Dedifferentiated amniotic fluid mesenchymal stem cell (primary cell): ENCODE results near the gene PRTFDC1.
A peak's percentile ranks its signal among the peaks of the same experiment; 100 is the strongest.
"Not testable (repeated sequence)": the region's sequence is repeated elsewhere in the genome, so short reads cannot be mapped to it uniquely, and the experiment has no call there.

Experiments used
- DNase-seq: peaks from one replicate; pipeline ENCODE4 v3.0.0-alpha.2; 2016; ENCODE audit errors: extremely low spot score

The PRTFDC1 gene

DNA sequence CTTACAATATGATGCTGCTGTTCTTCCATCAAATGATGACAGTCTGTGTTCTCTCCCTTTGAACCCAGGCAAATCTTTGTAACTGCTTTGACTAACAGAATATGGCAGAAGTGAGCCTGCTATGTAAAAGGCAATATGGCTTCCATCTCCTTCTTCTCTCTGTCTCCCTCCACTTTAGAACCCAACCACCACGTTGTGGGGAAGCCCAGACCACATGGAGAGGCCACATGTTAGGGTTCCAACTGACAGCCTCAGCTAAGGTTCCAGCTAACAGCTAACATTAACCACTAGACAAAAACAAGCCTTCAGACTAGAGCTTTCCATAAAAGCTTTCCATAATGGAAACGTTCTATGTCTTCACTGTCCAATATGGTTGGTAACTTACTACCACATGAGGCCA is 107.7 kb downstream of the PRTFDC1 start:
- no peak for DNase-seq

- DNase-seq = no peak
These were observed 109.2 kb downstream of the PRTFDC1 start for GRCh38 chr10:24843256-24843655.

DNA sequence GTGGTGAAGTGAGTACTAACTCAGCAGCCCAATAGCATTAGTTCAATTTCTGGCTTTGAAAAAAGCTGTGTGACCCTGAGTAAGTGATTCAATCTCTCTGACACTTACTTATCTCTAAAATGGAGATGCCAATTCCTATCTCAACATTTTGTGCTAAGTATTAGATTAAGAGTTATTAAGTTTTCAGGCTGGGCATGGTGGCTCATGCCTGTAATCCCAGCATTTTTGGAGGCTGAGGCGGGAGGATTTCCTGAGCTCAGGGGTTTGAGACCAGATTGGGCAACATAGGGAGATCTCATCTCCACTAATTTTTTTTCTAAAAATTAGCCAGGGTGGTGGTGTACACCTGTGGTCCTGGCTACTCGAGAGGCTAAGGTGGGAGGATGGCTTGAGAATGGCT is 109.5 kb downstream of the PRTFDC1 start:
- DNase-seq = no peak

DNA sequence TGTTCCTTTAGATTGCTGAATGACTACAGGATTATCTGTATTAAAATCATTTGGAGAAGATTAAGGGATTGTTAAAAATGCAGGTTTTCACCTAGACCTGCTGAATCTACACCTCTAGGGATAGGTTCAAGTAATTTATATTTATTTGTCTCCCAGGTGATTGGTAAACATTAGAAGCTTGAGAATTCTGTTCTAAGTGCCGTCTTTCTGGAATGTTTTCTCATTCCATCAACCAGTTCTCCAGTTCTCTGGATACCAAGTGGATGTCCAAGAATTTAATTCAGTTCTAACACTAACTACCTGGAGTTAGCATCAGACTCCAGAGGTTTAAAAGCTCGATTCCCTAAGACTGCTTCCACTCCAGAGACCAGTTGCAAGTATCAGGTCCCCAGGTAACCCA is 110.9 kb downstream of the PRTFDC1 start:
- DNase-seq = no peak

- no peak for DNase-seq
These were observed 111.6 kb downstream of the PRTFDC1 start for GRCh38 chr10:24840784-24841183.

- not testable (repeated sequence) for DNase-seq
These were observed 114.6 kb downstream of the PRTFDC1 start for GRCh38 chr10:24837781-24838180.

DNA sequence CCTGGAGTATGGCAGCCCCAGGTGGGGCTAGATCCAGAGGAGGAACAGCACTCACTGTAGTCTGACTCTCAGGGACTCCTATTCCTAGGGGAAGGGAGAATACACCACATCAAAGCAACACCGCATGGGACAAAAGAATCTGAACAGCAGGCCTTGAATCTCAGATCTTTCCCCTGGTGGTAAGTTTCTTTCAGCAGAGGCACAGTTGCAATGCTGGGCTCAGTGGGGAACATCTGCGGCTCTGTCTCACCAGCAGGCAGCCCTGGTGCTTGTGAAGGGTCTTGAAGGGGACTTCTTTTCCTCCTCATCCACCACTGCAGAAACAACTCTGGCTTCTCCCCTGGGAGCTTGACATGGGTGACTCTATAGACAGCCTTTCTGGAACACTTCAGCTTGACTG is 117.5 kb downstream of the PRTFDC1 start:
- DNase-seq = no peak

GRCh38 chr10:24826009-24826408 is 126.4 kb downstream of the PRTFDC1 start:
- peak; percentile 51 for DNase-seq

GRCh38 chr10:24825551-24825950 is 126.9 kb downstream of the PRTFDC1 start:
- no peak for DNase-seq

GRCh38 chr10:24824536-24824935 is 127.9 kb downstream of the PRTFDC1 start:
- DNase-seq = no peak

DNA sequence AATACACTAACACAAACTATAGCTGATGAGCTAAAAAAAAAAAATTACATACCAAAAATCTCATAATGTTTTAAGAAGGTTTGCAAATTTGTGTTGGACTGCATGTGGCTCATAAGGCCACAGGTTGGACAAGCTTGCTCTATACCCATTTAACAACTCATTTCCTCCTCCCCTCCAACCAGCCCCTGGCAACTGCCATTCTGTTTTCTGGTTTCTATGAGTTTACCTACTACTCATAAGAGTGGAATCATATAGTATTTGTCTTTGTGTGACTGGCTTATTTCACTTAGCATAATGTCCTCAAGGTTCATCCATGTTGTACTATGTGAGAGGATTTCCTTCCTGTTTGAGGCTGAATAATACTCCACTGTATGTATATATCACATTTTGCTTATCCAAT is 128.3 kb downstream of the PRTFDC1 start:
- DNase-seq = no peak

- DNase-seq = no peak
These were observed 129.8 kb downstream of the PRTFDC1 start for GRCh38 chr10:24822590-24822989.

GRCh38 chr10:24821986-24822385 is 130.4 kb downstream of the PRTFDC1 start:
- DNase-seq = no peak

DNA sequence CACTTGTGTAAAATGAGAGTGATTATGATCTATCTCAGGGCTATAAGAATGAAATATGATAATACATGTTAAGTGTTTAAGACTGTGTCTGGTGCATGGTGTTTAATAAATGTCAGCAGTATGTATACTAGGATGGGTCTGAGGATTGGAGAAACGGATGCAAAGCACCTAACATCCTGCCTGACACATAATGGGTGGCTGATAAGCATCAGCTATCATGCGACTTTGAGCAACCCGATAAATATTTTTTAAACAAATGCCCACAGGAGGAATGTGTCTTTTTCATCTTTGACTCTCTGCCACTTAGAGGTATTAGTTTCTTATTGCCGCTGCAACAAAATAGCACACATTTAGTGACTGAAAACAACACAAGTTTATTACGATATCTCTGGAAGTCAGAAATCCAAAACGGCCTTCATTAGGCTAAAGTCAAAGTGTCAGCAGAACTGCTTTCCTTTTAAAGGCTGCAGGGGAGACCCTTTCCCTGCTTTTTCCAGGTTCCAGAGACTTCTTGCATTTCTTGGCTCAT is 135.5 kb downstream of the PRTFDC1 start:
- no peak for DNase-seq

DNA sequence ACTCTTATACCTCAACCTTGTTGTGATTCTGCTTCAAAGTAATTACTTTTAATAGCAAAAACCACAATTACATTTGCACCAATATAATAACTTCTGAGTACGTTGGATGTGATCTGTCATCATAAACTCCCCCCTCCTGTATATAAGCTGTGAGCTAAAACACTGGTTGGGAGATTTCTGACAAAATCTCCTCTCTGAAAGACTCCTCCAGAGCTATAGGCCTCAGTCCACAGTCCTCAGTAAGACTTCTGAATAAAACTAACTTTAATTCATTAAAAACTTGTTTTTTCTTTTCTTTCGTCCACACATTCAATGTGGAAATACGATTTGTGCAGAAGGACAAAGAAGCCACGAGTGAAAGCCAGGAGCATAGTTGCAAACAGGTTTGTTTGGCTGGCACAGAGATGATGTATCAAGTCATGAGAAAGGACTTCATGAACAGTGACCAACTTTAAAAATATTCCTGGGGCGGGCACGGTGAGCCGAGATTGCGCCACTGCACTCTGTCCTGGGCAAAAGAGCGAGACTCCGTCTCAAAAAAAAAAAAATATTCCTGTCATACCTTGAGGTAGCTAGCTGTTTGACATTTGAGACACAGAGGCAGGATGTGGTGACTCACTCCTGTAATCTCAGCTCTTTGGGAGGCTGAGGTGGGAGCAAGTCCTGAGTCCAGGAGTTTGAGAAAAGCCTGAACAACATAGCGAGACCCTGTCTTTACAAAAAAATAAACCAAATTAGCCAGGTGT is 137.7 kb downstream of the PRTFDC1 start:
- DNase-seq = no peak

- no peak for DNase-seq
These were observed 138.6 kb downstream of the PRTFDC1 start for GRCh38 chr10:24813856-24814255.

DNA sequence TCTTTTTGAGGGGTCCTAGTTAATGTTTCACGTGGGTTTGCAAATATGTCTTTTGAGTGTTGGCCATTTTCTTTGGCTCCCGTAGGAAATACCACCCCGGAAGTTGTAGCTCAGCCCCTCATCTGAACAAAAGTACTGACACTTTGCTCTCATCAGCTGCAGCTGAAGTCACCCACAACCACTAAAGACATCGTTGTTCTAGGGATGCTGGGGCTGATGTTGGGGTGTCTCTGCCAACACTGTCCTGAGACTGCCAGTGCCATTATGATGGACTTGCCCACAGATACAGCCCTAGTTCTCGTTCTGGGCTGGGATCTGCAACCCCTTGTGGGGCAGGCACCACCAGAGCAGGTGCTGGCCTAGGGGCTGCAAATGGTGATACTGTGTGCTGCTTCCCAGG is 146.1 kb downstream of the PRTFDC1 start:
- DNase-seq = no peak

DNA sequence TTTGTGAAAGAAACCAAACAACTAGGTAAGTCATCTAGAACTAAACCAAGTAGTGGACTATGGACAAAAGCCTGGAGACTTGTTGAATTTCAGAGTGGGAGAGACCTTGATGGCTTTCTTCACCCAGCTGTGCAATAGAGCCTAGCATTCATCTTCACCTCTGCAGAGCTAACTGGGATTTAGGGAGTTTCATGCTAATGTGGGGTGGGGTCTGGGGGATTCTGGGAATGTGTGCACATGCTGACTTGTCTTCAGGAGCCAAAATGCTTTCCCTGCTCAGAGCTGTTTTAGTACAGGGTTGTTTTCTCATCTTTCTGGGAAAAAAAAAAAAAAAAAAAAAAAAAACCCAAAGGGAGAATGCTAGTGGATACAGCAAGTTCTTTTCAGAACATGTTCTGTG is 147.4 kb downstream of the PRTFDC1 start:
- no peak for DNase-seq

DNA sequence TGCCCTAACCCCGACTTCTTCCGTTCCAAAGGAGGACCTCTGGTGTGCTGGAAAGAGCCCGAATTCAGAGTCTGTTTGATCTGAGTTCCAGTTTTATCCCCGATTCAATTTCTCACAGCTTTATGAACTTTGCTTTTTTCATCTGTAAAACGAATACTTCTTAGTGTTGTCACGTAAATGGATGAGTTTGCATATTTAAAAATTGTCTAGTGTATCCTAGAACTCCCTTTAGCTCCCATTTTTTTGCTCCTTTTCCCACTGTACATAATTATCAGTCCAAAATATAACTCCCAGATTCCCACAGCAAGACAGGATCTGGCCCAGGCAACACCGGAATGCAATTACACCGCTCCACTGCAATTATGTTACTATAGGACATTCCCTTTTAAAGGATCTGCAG is 148.0 kb downstream of the PRTFDC1 start:
- no peak for DNase-seq

DNA sequence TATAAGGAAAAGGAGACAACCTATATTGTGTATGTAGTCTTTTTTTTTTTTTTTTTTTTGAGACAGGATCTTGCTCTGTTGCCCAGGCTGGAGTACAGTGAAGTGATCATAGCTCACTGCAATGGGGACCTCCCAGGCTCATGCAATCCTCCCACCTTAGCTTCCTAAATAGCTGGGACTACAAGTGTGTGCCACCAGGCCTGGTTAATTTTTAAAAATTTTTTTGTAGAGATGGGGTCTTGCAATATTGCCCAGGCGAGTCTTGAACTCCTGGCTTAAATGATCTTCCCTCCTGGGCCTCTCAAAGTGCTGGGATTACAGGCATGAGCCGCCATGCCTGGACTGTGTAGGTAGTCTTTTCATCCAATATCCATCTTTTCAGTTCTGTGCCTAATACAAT is 150.0 kb downstream of the PRTFDC1 start:
- no peak for DNase-seq

- DNase-seq = no peak
These were observed 151.5 kb downstream of the PRTFDC1 start for GRCh38 chr10:24800861-24801260.
